ENCODE results near the gene GOLIM4. TPM values are rescaled to one million over a fixed set of nuclear protein-coding genes. Genes with fewer than 3 reads are reported as not detected.

GOLIM4 gene
- total and polyA plus RNA-seq, 12 donors: 6.5 to 25.2 (median 17.0) TPM

DNA sequence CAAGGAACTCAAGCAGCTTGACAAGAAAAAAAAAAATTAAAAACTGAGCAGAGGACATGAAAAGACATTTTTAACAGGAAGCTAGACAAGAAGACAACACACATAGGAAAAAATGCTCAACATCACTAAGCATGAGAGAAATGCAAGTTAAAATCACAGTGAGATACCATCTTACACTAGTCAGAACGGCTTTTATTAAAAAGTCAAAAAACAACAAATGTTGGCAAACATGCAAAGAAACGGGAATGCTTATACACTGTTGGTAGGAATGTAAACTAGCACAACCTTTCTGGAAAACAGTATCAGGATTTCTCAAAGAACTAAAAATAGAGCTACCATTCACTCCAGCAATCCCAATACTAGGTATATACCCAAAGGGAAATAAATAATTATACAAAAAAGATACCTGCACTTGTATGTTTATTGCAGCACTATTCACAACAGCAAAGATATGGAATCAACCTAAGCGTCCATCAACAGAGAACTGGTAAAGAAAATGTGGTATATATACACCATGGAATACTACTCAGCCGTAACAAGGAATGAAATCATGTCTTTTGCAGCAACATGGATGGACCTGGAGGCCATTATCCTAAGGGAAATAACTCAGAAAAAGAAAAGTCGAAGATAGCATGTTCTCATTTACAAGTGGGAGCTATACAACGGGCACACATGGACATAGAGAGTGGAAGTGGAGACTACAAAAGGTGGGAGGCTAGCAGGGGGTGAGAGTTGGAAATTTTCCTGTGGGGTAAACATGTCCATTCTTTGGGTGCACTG, 5.2 kb downstream of the GOLIM4 start:
- no peaks in the 10 kb centered on the region for H3K9me3 ChIP-seq (replicated peaks in 1 of 3)
- DNase-seq: no peak
- H3K4me3 ChIP-seq: no peak overlapping the region
- no peaks in the 10 kb centered on the region for H3K27me3 ChIP-seq
- intact Hi-C loops (cut with DNase I): loop anchor here in 1 of 2 donors (10.0 kb wide), 1 partner anchor 46 kb away; no protein-coding TSS in a partner anchor
- no peak overlapping the region for H3K27ac ChIP-seq
- 85 to 92% (median 90%) methylated on average over 6 of the region's 6 CpGs for WGBS, 4 donors
- H3K36me3 ChIP-seq (replicated peaks in 1 of 2): no peaks in the 10 kb centered on the region
- TF ChIP-seq, protein P1, sequence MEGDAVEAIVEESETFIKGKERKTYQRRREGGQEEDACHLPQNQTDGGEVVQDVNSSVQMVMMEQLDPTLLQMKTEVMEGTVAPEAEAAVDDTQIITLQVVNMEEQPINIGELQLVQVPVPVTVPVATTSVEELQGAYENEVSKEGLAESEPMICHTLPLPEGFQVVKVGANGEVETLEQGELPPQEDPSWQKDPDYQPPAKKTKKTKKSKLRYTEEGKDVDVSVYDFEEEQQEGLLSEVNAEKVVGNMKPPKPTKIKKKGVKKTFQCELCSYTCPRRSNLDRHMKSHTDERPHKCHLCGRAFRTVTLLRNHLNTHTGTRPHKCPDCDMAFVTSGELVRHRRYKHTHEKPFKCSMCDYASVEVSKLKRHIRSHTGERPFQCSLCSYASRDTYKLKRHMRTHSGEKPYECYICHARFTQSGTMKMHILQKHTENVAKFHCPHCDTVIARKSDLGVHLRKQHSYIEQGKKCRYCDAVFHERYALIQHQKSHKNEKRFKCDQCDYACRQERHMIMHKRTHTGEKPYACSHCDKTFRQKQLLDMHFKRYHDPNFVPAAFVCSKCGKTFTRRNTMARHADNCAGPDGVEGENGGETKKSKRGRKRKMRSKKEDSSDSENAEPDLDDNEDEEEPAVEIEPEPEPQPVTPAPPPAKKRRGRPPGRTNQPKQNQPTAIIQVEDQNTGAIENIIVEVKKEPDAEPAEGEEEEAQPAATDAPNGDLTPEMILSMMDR (IDR thresholded peaks at IDR 0.05): no peak
- no peak for TF ChIP-seq POLR2A (IDR thresholded peaks at IDR 0.05)
- H3K4me1 ChIP-seq (replicated peaks in 1 of 2): peaks cover 9 to 30% of the 10 kb centered on the region in 2 donors

DNA sequence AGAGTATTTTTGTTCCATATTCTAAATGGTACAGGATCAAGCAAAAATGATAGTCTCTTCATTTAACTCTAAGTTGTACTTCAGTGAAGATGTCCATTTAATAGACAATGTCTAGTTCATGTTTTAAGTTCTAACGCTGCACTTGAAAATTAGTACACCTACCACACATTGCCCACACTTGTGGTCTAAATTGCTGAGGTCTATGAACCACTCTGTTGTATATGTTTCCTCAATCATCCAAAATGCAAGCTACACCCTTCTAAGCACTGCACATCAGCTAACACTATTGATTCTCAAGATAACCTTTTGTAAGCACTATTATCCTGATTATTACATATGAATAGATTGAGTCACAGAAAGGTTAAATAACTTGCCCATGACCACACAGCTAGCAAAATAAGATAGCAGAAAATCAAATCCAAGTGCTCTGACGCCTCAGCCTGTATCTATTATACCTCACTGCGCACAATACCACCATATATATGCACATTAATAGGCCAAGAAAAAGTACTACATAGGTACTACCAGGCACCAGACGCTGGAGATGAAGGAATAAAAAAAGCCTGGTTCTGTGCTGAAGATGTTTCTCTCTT, 6.4 kb downstream of the GOLIM4 start:
- Histone ChIP-seq H3K9me3 (replicated peaks in 1 of 3) (no peaks in the 10 kb centered on the region), H3K4me3 (no peak overlapping the region), H3K27me3 (no peaks in the 10 kb centered on the region), H3K27ac (no peak overlapping the region), H3K36me3 (replicated peaks in 1 of 2) (no peaks in the 10 kb centered on the region), H3K4me1 (replicated peaks in 1 of 2) (peaks cover 8 to 27% of the 10 kb centered on the region in 2 donors)
- intact Hi-C loops (cut with DNase I): no loop called here
- TF ChIP-seq POLR2A (IDR thresholded peaks at IDR 0.05): no peak
- TF ChIP-seq, protein P1 (IDR thresholded peaks at IDR 0.05): no peak
- WGBS, 4 donors: 95 to 96% (median 96%) methylated on average over 4 of the region's 4 CpGs
- no peak for DNase-seq

DNA sequence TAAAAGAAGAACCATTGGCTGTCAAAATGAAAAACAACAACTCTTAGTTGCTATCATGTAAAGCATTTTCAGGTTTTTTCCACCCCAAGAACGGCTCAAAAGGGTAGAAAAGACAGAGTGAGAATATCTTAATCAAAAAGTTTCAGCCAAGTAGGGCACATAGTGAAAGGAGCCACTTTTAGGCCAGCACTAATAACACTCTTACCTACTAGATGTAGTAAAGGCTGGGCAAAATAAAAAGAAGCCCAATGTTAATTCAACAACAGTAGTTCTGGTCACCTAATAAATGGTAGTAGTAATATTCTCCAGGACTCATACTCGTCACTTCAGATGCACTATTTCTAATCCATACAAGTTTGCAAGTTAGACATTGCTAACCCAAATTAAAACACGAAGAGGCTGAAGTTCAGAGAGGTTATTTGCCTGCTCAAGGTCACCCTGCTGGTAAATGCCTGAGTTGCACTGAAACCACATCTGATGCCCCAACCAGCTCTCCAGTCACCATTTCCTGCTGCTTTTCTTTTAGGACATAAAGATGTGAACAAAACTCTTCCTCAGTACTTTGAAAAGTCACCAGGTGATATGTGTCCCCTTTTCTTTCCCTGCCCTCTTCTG, 7.5 kb downstream of the GOLIM4 start:
- TF ChIP-seq POLR2A (IDR thresholded peaks at IDR 0.05): no peak
- TF ChIP-seq, protein P1 (IDR thresholded peaks at IDR 0.05): peak; percentile 23 to 34 (median 28)
- peak in 4 of 7 donors; percentile 11 to 33 (median 17) for DNase-seq
- no peaks in the 10 kb centered on the region for H3K9me3 ChIP-seq (replicated peaks in 1 of 3)
- H3K4me3 ChIP-seq: no peak overlapping the region
- intact Hi-C loops (cut with DNase I): no loop called here
- 55 to 67% (median 61%) methylated on average over 3 of the region's 3 CpGs for WGBS, 4 donors
- no peaks in the 10 kb centered on the region for H3K27me3 ChIP-seq
- no peak overlapping the region for H3K27ac ChIP-seq
- H3K4me1 ChIP-seq (replicated peaks in 1 of 2): peaks cover 6 to 17% of the 10 kb centered on the region in 2 donors
- H3K36me3 ChIP-seq (replicated peaks in 1 of 2): no peaks in the 10 kb centered on the region

DNA sequence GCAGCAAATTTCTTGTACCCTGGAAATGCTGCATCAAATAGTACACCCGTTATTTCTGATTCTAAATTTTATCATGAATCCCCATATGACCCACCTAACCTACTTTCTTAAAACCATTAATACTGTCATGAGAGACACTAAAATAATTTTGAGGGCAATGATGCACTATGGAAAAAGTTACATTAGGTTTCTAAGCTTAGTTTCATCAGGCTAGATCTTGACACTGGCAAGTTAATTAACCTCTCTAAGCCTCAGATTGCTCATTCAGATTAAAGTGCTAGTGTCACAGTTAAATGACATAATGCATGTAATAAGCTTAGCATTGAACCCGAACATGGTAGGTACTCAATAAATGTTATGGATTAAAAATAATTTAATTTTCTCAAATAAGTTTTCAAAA, 8.2 kb downstream of the GOLIM4 start:
- no peak for DNase-seq
- intact Hi-C loops (cut with DNase I): no loop called here
- Histone ChIP-seq H3K4me1 (replicated peaks in 1 of 2) (peaks cover 6 to 10% of the 10 kb centered on the region in 2 donors), H3K4me3 (no peak overlapping the region), H3K27ac (no peak overlapping the region), H3K27me3 (no peaks in the 10 kb centered on the region), H3K36me3 (replicated peaks in 1 of 2) (no peaks in the 10 kb centered on the region), H3K9me3 (replicated peaks in 1 of 3) (no peaks in the 10 kb centered on the region)
- no peak for TF ChIP-seq POLR2A (IDR thresholded peaks at IDR 0.05)
- TF ChIP-seq, protein P1 (IDR thresholded peaks at IDR 0.05): no peak
- 87 to 90% (median 88%) methylated on average over 2 of the region's 2 CpGs for WGBS, 4 donors
